Body of pancreas (tissue), 4 donors: ENCODE results near the gene KIAA0232. TPM values are rescaled to one million over a fixed set of nuclear protein-coding genes. Genes with fewer than 3 reads are reported as not detected.
"Not testable (repeated sequence)": the region's sequence is repeated elsewhere in the genome, so short reads cannot be mapped to it uniquely, and the experiment has no call there.

Source experiments
- ATAC-seq: fragments of 150-250 bp; one replicate; pipeline ENCODE4 v1.9.1; 2016
- DNase-seq, 4 donors: peaks; one replicate each; pipeline ENCODE4 v3.0.0-alpha.2; 2019
- H3K27ac ChIP-seq, 4 donors: fragments of 200-600 bp; sonication (generic); 1 replicate in 3 of 4; 2 replicates in 1 of 4; pipeline versions ENCODE4 v1.5.1 to v1.6.1; 2016 to 2019; ENCODE audit warnings: mild to moderate bottlenecking in 1 of 4, mixed read lengths in 1 of 4, moderate library complexity in 1 of 4
- H3K27me3 ChIP-seq, 2 donors: fragments of 200-600 bp; sonication (generic); one replicate each; pipeline ENCODE4 v1.6.0; 2016; ENCODE audit warnings: mild to moderate bottlenecking in 1 of 2
- H3K36me3 ChIP-seq, 2 donors: fragments of 200-600 bp; sonication (generic); replicated peaks in 1 of 2; 2 replicates each; pipeline ENCODE4 v1.5.1; 2016; ENCODE audit warnings: low read depth in 2 of 2; ENCODE audit not compliant: insufficient read depth in 1 of 2
- H3K4me1 ChIP-seq: fragments of 200-600 bp; sonication (generic); one replicate; pipeline ENCODE4 v1.6.0; 2016
- H3K4me3 ChIP-seq, 2 donors: fragments of 200-600 bp; sonication (generic); 1 replicate in 1 of 2; 2 replicates in 1 of 2; pipeline ENCODE4 v1.5.1; 2016 to 2019
- H3K9me3 ChIP-seq, 3 donors: fragments of 200-600 bp; sonication (generic); 1 replicate in 2 of 3; 2 replicates in 1 of 3; pipeline ENCODE4 v1.5.1; 2016
- CTCF ChIP-seq, 7 experiments: fragments of 450-650 bp in 4 of 7; fragments of 200-600 bp in 3 of 7; sonication (generic) in 3 of 7; IDR thresholded peaks; one replicate each; pipeline ENCODE4 v1.5.1; 2016 to 2019; ENCODE audit warnings: antibody characterized with exemption in 7 of 7
- POLR2A ChIP-seq, 3 donors: fragments of 450-650 bp; IDR thresholded peaks; one replicate each; pipeline ENCODE4 v1.6.1; 2016; ENCODE audit warnings: antibody characterized with exemption in 3 of 3, mild to moderate bottlenecking in 2 of 3
- WGBS, 2 donors: methylation state at CpG; one replicate each; pipeline ENCODE4 v1.1.5; 2017; 5-methylcytosine and 5-hydroxymethylcytosine counted together
- intact Hi-C: fragments of 100-400 bp; cut with DNase I; formaldehyde crosslinking; loops from one replicate; pipeline ENCODE4 v1.15.1; 2023
- total RNA-seq, 2 donors: library from RNA; depleted of rRNA; stranded (reverse); fragments of >200 nt; gene quantifications; one replicate each; pipeline ENCODE4 v1.1.0, GENCODE V29; 2016

Gene KIAA0232
- total RNA-seq, 2 donors from 2014 or later = 9.6 to 15.0 TPM

- ATAC-seq = no peak
- Histone ChIP-seq H3K27me3 (no peaks in the 10 kb centered on the region), H3K9me3 (no peaks in the 10 kb centered on the region), H3K4me1 (peaks cover 35% of the 10 kb centered on the region), H3K36me3 (no peaks in the 10 kb centered on the region), H3K27ac (no peak overlapping the region), H3K4me3 (no peak overlapping the region)
- intact Hi-C loops = no loop called here
- DNase-seq = no peak
- TF ChIP-seq CTCF (IDR thresholded peaks at IDR 0.05) = no peak
- TF ChIP-seq POLR2A (IDR thresholded peaks at IDR 0.05) = no peak
- WGBS, 2 donors = 90% methylated on average over 17 to 31 of the region's 37 CpGs
Measured at GRCh38 chr4:6889101-6889735, 106.7 kb downstream of the KIAA0232 start.

- no peaks in the 10 kb centered on the region for H3K27me3 ChIP-seq
- no peak for TF ChIP-seq CTCF (IDR thresholded peaks at IDR 0.05)
- WGBS, 2 donors = 88 to 98% methylated on average over 7 to 12 of the region's 15 CpGs
- H3K27ac ChIP-seq = no peak overlapping the region
- peaks cover 35% of the 10 kb centered on the region for H3K4me1 ChIP-seq
- ATAC-seq (no peak), DNase-seq (no peak)
- intact Hi-C loops = no loop called here
- H3K4me3 ChIP-seq = no peak overlapping the region
- H3K9me3 ChIP-seq = no peaks in the 10 kb centered on the region
- H3K36me3 ChIP-seq = no peaks in the 10 kb centered on the region
Measured at GRCh38 chr4:6889736-6890324, 107.3 kb downstream of the KIAA0232 start.

GRCh38 chr4:6890358-6890757 is 107.8 kb downstream of the KIAA0232 start:
- intact Hi-C loops = no loop called here
- Histone ChIP-seq H3K4me1 (peaks cover 31% of the 10 kb centered on the region), H3K4me3 (no peak overlapping the region), H3K9me3 (no peaks in the 10 kb centered on the region), H3K36me3 (no peaks in the 10 kb centered on the region), H3K27ac (no peak overlapping the region), H3K27me3 (no peaks in the 10 kb centered on the region)
- TF ChIP-seq POLR2A (IDR thresholded peaks at IDR 0.05) (no peak), CTCF (IDR thresholded peaks at IDR 0.05) (no peak)
- no peak for DNase-seq
- ATAC-seq = no peak
- 91 to 94% methylated on average over 3 of the region's 3 CpGs for WGBS, 2 donors

- H3K4me1 ChIP-seq = peaks cover 25% of the 10 kb centered on the region
- H3K9me3 ChIP-seq, DNase-seq, intact Hi-C loops, H3K36me3 ChIP-seq, H3K27ac ChIP-seq, ATAC-seq, H3K27me3 ChIP-seq, H3K4me3 ChIP-seq: not testable (repeated sequence)
- whole genome bisulfite sequencing, 2 donors = 91 to 93% methylated on average over 9 of the region's 9 CpGs
Measured at GRCh38 chr4:6890971-6891370, 108.4 kb downstream of the KIAA0232 start.

GRCh38 chr4:6891436-6892170 is 109.1 kb downstream of the KIAA0232 start:
- ATAC-seq (no peak), DNase-seq (no peak)
- Histone ChIP-seq H3K4me3 (no peak overlapping the region), H3K27ac (peak overlapping the region in 1 of 4 donors; percentile 34), H3K4me1 (peaks cover 18% of the 10 kb centered on the region), H3K36me3 (no peaks in the 10 kb centered on the region), H3K9me3 (no peaks in the 10 kb centered on the region), H3K27me3 (no peaks in the 10 kb centered on the region)
- 78 to 86% methylated on average over 10 of the region's 10 CpGs for WGBS, 2 donors
- intact Hi-C loops = no loop called here
- TF ChIP-seq POLR2A (IDR thresholded peaks at IDR 0.05) (no peak), CTCF (IDR thresholded peaks at IDR 0.05) (no peak)
